Transverse colon (tissue), 4 donors: ENCODE data around the gene CHP2. TPM values are rescaled to one million over a fixed set of nuclear protein-coding genes. Genes with fewer than 3 reads are reported as not detected.

Experiments
- DNase-seq: peaks from one replicate; pipeline ENCODE4 v3.0.0-alpha.2; 2019
- H3K27ac ChIP-seq, 4 donors: fragments of 200-600 bp; sonication (generic); 2 replicates each; pipeline ENCODE4 v1.5.1; 2016 to 2018; ENCODE audit warnings: inconsistent platforms in 4 of 4
- H3K27me3 ChIP-seq: fragments of 200-600 bp; sonication (generic); 2 replicates; pipeline ENCODE4 v1.5.1; 2017; ENCODE audit warnings: inconsistent platforms
- H3K36me3 ChIP-seq, 4 donors: fragments of 200-600 bp; sonication (generic); 2 replicates each; pipeline ENCODE4 v1.5.1; 2017 to 2019; ENCODE audit warnings: inconsistent platforms in 4 of 4
- H3K4me1 ChIP-seq, 4 donors: fragments of 200-600 bp; sonication (generic); 2 replicates each; pipeline ENCODE4 v1.5.1; 2017 to 2020; ENCODE audit warnings: inconsistent platforms in 4 of 4
- H3K4me3 ChIP-seq, 4 donors: fragments of 200-600 bp; sonication (generic); 1 replicate in 1 of 4; 2 replicates in 3 of 4; pipeline versions ENCODE4 v1.5.1 to v1.6.1; 2017 to 2019; ENCODE audit warnings: inconsistent platforms in 4 of 4
- H3K9me3 ChIP-seq, 2 donors: fragments of 200-600 bp; sonication (generic); 2 replicates each; pipeline ENCODE4 v1.5.1; 2017 to 2019; ENCODE audit warnings: inconsistent platforms in 2 of 2
- CTCF ChIP-seq, 5 experiments: fragments of 200-600 bp in 3 of 5; fragments of 450-650 bp in 2 of 5; sonication (generic) in 3 of 5; IDR thresholded peaks; 1 replicate in 2 of 5; 2 replicates in 3 of 5; pipeline ENCODE4 v1.5.1; 2016 to 2017; ENCODE audit warnings: antibody characterized with exemption in 5 of 5, inconsistent platforms in 3 of 5, mild to moderate bottlenecking in 2 of 5, moderate library complexity in 1 of 5
- EP300 ChIP-seq: sonication (generic); formaldehyde crosslinking; IDR thresholded peaks from one replicate; pipeline ENCODE4 v1.6.1; 2017; ENCODE audit warnings: antibody characterized with exemption, low read depth
- POLR2A ChIP-seq: fragments of 450-650 bp; IDR thresholded peaks from one replicate; pipeline ENCODE4 v1.6.1; 2016; ENCODE audit warnings: antibody characterized with exemption, mild to moderate bottlenecking, moderate library complexity
- POLR2AphosphoS5 ChIP-seq, 3 donors: sonication (generic); formaldehyde crosslinking; IDR thresholded peaks; one replicate each; pipeline ENCODE4 v1.6.1; 2016; ENCODE audit warnings: antibody characterized with exemption in 3 of 3
- WGBS, 2 donors: methylation state at CpG; one replicate each; pipeline ENCODE4 v1.1.5; 2018; ENCODE audit warnings: low coverage in 1 of 2; 5-methylcytosine and 5-hydroxymethylcytosine counted together
- in situ Hi-C, 4 donors: fragments of 200-750 bp; cut with MboI; loops; one replicate each; pipeline versions ENCODE4 v1.15.0 to v1.15.1; 2017; ENCODE audit warnings: low sequenced_read_pairs in 3 of 4, low pct_ligation_motif_present in 1 of 4, low pct_unique_long_range_greater_than_20kb in 1 of 4
- intact Hi-C: fragments of 100-400 bp; cut with DNase I; formaldehyde crosslinking; loops from one replicate; pipeline ENCODE4 v1.15.1; 2023; ENCODE audit warnings: low total_unique reads
- total RNA-seq, 4 donors: library from RNA; depleted of rRNA; stranded (reverse); fragments of >200 nt; gene quantifications; one replicate each; pipeline ENCODE4 v1.1.0, GENCODE V29; 2016

The CHP2 gene
- total RNA-seq, 4 donors from 2014 or later = 90.9 to 264 (median 122) TPM

- Histone ChIP-seq H3K4me3 (no peak overlapping the region), H3K27me3 (no peaks in the 10 kb centered on the region), H3K27ac (no peak overlapping the region), H3K4me1 (peaks cover 0 to 23% (median 13%) of the 10 kb centered on the region in 4 donors), H3K9me3 (no peaks in the 10 kb centered on the region), H3K36me3 (no peaks in the 10 kb centered on the region)
- intact Hi-C loops (loop anchor here (2.0 kb wide), 1 partner anchor 207 kb away; no protein-coding TSS in a partner anchor), in situ Hi-C loops (loop anchor here in 3 of 4 donors (5.0 to 10.0 kb wide), 3 partner anchors 59 to 211 kb away; no protein-coding TSS in a partner anchor)
- no peak for TF ChIP-seq POLR2A
- TF ChIP-seq CTCF (IDR thresholded peaks at IDR 0.05) = peak; percentile 33 to 66 (median 57)
- TF ChIP-seq EP300 = no peak
- TF ChIP-seq POLR2AphosphoS5 (IDR thresholded peaks at IDR 0.05) = no peak
- 6 to 14% methylated on average over 4 to 9 of the region's 9 CpGs for WGBS, 2 donors
- peak; percentile 82 for DNase-seq
These were observed 48.8 kb downstream of the CHP2 start for GRCh38 chr16:23803591-23804123.

GRCh38 chr16:23807028-23807427 is 52.2 kb downstream of the CHP2 start:
- intact Hi-C loops (no loop called here), in situ Hi-C loops (loop anchor here in 2 of 4 donors (5.0 to 10.0 kb wide), 3 partner anchors 62 to 208 kb away; no protein-coding TSS in a partner anchor)
- Histone ChIP-seq H3K27ac (no peak overlapping the region), H3K27me3 (no peaks in the 10 kb centered on the region), H3K9me3 (no peaks in the 10 kb centered on the region), H3K4me3 (no peak overlapping the region), H3K4me1 (peaks cover 0 to 16% (median 12%) of the 10 kb centered on the region in 4 donors), H3K36me3 (no peaks in the 10 kb centered on the region)
- TF ChIP-seq CTCF (IDR thresholded peaks at IDR 0.05) (no peak), POLR2A (no peak), EP300 (no peak), POLR2AphosphoS5 (IDR thresholded peaks at IDR 0.05) (no peak)
- WGBS, 2 donors = 57 to 61% methylated on average over 1 of the region's 1 CpG
- no peak for DNase-seq

Other genes with a start within 250 kb of the CHP2 start
- gene GGA2, start 244.5 kb upstream of the CHP2 start, total RNA-seq = 10 to 100 TPM; 21.7 to 51.8 (median 36.9) TPM
- gene EARS2, start 197.7 kb upstream of the CHP2 start, total RNA-seq = 10 to 100 TPM in 3 of 4 donors, 1 to 10 TPM in 1; 9.4 to 88.2 (median 14.3) TPM
- 100 to 1,000 TPM in 2 of 4 donors, 10 to 100 TPM in 2; 34.3 to 186 (median 80.6) TPM for gene UBFD1, start 197.3 kb upstream of the CHP2 start, total RNA-seq
- 100 to 1,000 TPM in 2 of 4 donors, 10 to 100 TPM in 2; 73.3 to 142 (median 108) TPM for gene NDUFAB1, start 158.7 kb upstream of the CHP2 start, total RNA-seq
- gene PALB2, start 113.7 kb upstream of the CHP2 start, total RNA-seq = 10 to 100 TPM in 1 of 4 donors, 1 to 10 TPM in 3; 1.4 to 10.6 (median 8.0) TPM
- gene DCTN5, start 113.6 kb upstream of the CHP2 start, total RNA-seq = 10 to 100 TPM in 3 of 4 donors, 1 to 10 TPM in 1; 8.0 to 52.2 (median 37.5) TPM
- 10 to 100 TPM in 1 of 4 donors, 1 to 10 TPM in 3; 1.5 to 20.1 (median 4.3) TPM for gene PLK1, start 76.1 kb upstream of the CHP2 start, total RNA-seq
- 100 to 1,000 TPM; 114 to 408 (median 168) TPM for gene ERN2, start 41.8 kb upstream of the CHP2 start, total RNA-seq
- gene PRKCB, start 81.0 kb downstream of the CHP2 start, total RNA-seq = 10 to 100 TPM in 2 of 4 donors, 1 to 10 TPM in 2; 9.0 to 28.3 (median 15.2) TPM